ENCODE measurements around the gene COG5.

The COG5 gene

DNA sequence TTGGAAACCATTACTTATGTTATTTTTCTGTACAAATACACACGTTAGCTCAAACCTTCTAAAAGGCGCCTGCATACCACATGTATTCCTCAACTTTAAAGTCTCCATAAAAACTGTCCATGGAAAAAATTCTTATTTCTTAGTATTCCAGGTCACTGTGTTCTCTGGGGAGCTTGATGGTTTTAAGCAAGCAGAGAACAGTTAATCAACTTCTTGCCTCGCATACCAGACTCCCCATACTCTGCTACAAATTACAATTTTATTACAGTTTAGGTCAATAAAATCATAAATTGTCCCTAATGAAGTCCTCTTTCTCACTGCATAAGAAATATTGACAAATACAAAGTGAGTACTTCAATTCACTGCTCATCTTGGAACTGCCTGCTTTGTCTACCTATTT is 170.9 kb downstream of the COG5 start:
- H3K27me3 ChIP-seq (replicated peaks; ENCODE audit: control insufficient read depth, insufficient read depth, low read length), result no peaks in the 10 kb centered on the region
- no peak overlapping the region for H3K4me3 ChIP-seq (replicated peaks; ENCODE audit: low read depth, low read length)
- no peak for TF ChIP-seq CTCF (IDR thresholded peaks at IDR 0.05; ENCODE audit: insufficient read depth, low read length, poor library complexity, severe bottlenecking)
- DNase-seq (ENCODE audit: extremely low read depth, insufficient read length), result no peak
- H3K36me3 ChIP-seq (ENCODE audit: control insufficient read depth, insufficient read depth, low read length), result no peaks in the 10 kb centered on the region

DNA sequence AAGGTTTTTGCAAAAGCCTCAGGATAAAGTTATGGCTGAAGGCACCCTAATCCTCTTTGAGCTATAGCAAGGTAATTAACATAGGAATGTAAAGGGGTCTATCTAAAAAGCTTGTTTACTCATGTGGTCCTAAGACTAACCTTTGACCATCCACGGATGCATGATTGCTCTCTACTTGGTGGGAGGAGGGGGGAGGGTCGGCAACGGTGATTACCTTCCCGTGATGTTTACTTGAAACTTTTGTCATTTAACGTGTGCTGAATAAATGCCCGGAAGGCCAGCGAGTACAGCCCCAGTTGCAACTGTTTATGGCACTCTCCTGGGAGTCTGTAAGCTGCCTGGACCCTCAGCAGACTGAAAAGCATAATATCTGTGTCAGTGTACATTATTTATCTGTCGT is 172.8 kb downstream of the COG5 start:
- no peaks in the 10 kb centered on the region for H3K36me3 ChIP-seq (ENCODE audit: control insufficient read depth, insufficient read depth, low read length)
- no peak overlapping the region for H3K4me3 ChIP-seq (replicated peaks; ENCODE audit: low read depth, low read length)
- no peaks in the 10 kb centered on the region for H3K27me3 ChIP-seq (replicated peaks; ENCODE audit: control insufficient read depth, insufficient read depth, low read length)
- TF ChIP-seq CTCF (IDR thresholded peaks at IDR 0.05; ENCODE audit: insufficient read depth, low read length, poor library complexity, severe bottlenecking), result no peak
- no peak for DNase-seq (ENCODE audit: extremely low read depth, insufficient read length)

DNA sequence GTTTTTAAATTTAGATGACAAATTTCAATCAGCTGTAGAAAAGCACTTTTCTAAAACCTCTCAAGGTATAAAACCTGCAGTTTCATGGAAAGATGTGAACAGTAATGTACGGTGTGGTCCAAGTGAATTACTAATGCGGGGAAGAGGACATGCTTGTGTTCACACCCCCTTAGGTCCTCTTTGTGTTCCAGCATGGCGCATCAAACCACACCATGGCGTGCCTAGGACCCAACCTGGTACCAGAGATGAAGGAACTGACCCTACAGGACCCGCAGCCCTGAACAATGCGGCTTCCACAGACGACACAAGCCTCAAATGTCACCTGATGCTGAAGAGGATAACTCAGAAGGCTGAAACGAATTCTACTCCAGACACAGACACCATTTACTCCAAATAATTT is 175.1 kb downstream of the COG5 start:
- no peak for DNase-seq (ENCODE audit: extremely low read depth, insufficient read length)
- H3K27me3 ChIP-seq (replicated peaks; ENCODE audit: control insufficient read depth, insufficient read depth, low read length), result no peaks in the 10 kb centered on the region
- H3K36me3 ChIP-seq (ENCODE audit: control insufficient read depth, insufficient read depth, low read length), result no peaks in the 10 kb centered on the region
- no peak for TF ChIP-seq CTCF (IDR thresholded peaks at IDR 0.05; ENCODE audit: insufficient read depth, low read length, poor library complexity, severe bottlenecking)
- H3K4me3 ChIP-seq (replicated peaks; ENCODE audit: low read depth, low read length), result no peak overlapping the region

- no peak for DNase-seq (ENCODE audit: extremely low read depth, insufficient read length)
- Histone ChIP-seq H3K27me3 (replicated peaks; ENCODE audit: control insufficient read depth, insufficient read depth, low read length) (no peaks in the 10 kb centered on the region), H3K4me3 (replicated peaks; ENCODE audit: low read depth, low read length) (no peak overlapping the region), H3K36me3 (ENCODE audit: control insufficient read depth, insufficient read depth, low read length) (no peaks in the 10 kb centered on the region)
- no peak for TF ChIP-seq CTCF (IDR thresholded peaks at IDR 0.05; ENCODE audit: insufficient read depth, low read length, poor library complexity, severe bottlenecking)
These were observed 176.0 kb downstream of the COG5 start for GRCh38 chr7:107387573-107388219.

DNA sequence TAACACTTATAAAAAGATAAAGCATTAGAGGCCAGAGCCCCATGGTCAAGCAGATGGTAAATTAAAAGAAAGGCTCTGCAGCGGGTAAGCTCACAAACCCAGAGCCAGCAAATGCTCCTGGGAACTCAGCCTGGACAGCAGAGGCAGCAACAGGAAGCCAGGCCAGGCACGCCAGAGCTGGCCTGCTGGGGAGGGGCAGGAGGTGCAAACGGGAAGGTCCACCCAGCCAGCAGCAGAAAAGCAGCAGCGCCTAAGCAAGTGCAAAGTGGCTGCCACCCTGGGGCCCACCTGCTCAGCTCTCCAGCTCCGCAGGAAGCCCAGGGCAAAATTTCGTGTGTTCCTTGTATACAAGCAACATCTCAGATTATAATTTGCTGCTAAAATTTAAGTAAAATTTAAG is 176.6 kb downstream of the COG5 start:
- Histone ChIP-seq H3K4me3 (replicated peaks; ENCODE audit: low read depth, low read length) (no peak overlapping the region), H3K27me3 (replicated peaks; ENCODE audit: control insufficient read depth, insufficient read depth, low read length) (no peaks in the 10 kb centered on the region), H3K36me3 (ENCODE audit: control insufficient read depth, insufficient read depth, low read length) (no peaks in the 10 kb centered on the region)
- DNase-seq (ENCODE audit: extremely low read depth, insufficient read length), result no peak
- TF ChIP-seq CTCF (IDR thresholded peaks at IDR 0.05; ENCODE audit: insufficient read depth, low read length, poor library complexity, severe bottlenecking), result no peak
